ENCODE results near the gene TSPAN5. TPM values are rescaled to one million over a fixed set of nuclear protein-coding genes. Genes with fewer than 3 reads are reported as not detected.

The TSPAN5 gene
- polyA plus RNA-seq, 1 donor from 2014 or later, result 18.8 TPM

- no peaks in the 10 kb centered on the region for H3K36me3 ChIP-seq (ENCODE audit: insufficient read depth, low read length)
- no peak overlapping the region for H3K4me2 ChIP-seq (ENCODE audit: low read length)
- H3K27me3 ChIP-seq (ENCODE audit: insufficient read depth, low read depth, low read length), result no peaks in the 10 kb centered on the region
- no peaks in the 10 kb centered on the region for H3K79me2 ChIP-seq (replicated peaks; ENCODE audit: insufficient read depth, low read length)
- no peak overlapping the region for H3K27ac ChIP-seq (ENCODE audit: low read length)
- no peaks in the 10 kb centered on the region for H4K20me1 ChIP-seq (ENCODE audit: insufficient read depth)
- no peaks in the 10 kb centered on the region for H3F3A ChIP-seq (ENCODE audit: insufficient read depth, low read length, poor library complexity, severe bottlenecking)
- no peaks in the 10 kb centered on the region for H3K9me3 ChIP-seq (ENCODE audit: low read length)
- no peak overlapping the region for H3K4me3 ChIP-seq (ENCODE audit: low read length)
- H3K9me2 ChIP-seq (ENCODE audit: insufficient read depth, low read length), result no peaks in the 10 kb centered on the region
- no peak overlapping the region for H3K9ac ChIP-seq (ENCODE audit: low read length)
- no peak overlapping the region for H2AFZ ChIP-seq (ENCODE audit: low read depth, low read length)
- TF ChIP-seq MXI1 (conservative IDR thresholded peaks at IDR 0.05; ENCODE audit: poor library complexity, severe bottlenecking), result no peak
- TF ChIP-seq EZH2 (IDR thresholded peaks at IDR 0.05; ENCODE audit: borderline replicate concordance, insufficient read depth, low read length, poor library complexity, severe bottlenecking), result no peak
- no peak for TF ChIP-seq POLR2AphosphoS5 (IDR thresholded peaks at IDR 0.05)
- TF ChIP-seq, protein P1, sequence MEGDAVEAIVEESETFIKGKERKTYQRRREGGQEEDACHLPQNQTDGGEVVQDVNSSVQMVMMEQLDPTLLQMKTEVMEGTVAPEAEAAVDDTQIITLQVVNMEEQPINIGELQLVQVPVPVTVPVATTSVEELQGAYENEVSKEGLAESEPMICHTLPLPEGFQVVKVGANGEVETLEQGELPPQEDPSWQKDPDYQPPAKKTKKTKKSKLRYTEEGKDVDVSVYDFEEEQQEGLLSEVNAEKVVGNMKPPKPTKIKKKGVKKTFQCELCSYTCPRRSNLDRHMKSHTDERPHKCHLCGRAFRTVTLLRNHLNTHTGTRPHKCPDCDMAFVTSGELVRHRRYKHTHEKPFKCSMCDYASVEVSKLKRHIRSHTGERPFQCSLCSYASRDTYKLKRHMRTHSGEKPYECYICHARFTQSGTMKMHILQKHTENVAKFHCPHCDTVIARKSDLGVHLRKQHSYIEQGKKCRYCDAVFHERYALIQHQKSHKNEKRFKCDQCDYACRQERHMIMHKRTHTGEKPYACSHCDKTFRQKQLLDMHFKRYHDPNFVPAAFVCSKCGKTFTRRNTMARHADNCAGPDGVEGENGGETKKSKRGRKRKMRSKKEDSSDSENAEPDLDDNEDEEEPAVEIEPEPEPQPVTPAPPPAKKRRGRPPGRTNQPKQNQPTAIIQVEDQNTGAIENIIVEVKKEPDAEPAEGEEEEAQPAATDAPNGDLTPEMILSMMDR (IDR thresholded peaks at IDR 0.05; ENCODE audit: poor library complexity, severe bottlenecking), result no peak
- no peak for TF ChIP-seq SMC3 (conservative IDR thresholded peaks at IDR 0.05; ENCODE audit: poor library complexity)
- TF ChIP-seq EP300 (conservative IDR thresholded peaks at IDR 0.05; ENCODE audit: poor library complexity, severe bottlenecking), result no peak
- no peak for TF ChIP-seq RAD21 (conservative IDR thresholded peaks at IDR 0.05)
- TF ChIP-seq, protein P2, sequence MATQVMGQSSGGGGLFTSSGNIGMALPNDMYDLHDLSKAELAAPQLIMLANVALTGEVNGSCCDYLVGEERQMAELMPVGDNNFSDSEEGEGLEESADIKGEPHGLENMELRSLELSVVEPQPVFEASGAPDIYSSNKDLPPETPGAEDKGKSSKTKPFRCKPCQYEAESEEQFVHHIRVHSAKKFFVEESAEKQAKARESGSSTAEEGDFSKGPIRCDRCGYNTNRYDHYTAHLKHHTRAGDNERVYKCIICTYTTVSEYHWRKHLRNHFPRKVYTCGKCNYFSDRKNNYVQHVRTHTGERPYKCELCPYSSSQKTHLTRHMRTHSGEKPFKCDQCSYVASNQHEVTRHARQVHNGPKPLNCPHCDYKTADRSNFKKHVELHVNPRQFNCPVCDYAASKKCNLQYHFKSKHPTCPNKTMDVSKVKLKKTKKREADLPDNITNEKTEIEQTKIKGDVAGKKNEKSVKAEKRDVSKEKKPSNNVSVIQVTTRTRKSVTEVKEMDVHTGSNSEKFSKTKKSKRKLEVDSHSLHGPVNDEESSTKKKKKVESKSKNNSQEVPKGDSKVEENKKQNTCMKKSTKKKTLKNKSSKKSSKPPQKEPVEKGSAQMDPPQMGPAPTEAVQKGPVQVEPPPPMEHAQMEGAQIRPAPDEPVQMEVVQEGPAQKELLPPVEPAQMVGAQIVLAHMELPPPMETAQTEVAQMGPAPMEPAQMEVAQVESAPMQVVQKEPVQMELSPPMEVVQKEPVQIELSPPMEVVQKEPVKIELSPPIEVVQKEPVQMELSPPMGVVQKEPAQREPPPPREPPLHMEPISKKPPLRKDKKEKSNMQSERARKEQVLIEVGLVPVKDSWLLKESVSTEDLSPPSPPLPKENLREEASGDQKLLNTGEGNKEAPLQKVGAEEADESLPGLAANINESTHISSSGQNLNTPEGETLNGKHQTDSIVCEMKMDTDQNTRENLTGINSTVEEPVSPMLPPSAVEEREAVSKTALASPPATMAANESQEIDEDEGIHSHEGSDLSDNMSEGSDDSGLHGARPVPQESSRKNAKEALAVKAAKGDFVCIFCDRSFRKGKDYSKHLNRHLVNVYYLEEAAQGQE (IDR thresholded peaks at IDR 0.05; ENCODE audit: borderline replicate concordance), result no peak
These were observed 127.8 kb downstream of the TSPAN5 start for GRCh38 chr4:98530572-98530971.

GRCh38 chr4:98529970-98530569, 128.3 kb downstream of the TSPAN5 start:
- Histone ChIP-seq H3K79me2 (replicated peaks; ENCODE audit: insufficient read depth, low read length) (no peaks in the 10 kb centered on the region), H2AFZ (ENCODE audit: low read depth, low read length) (no peak overlapping the region), H3K9ac (ENCODE audit: low read length) (no peak overlapping the region), H3K4me3 (ENCODE audit: low read length) (no peak overlapping the region), H4K20me1 (ENCODE audit: insufficient read depth) (no peaks in the 10 kb centered on the region), H3K4me2 (ENCODE audit: low read length) (no peak overlapping the region), H3F3A (ENCODE audit: insufficient read depth, low read length, poor library complexity, severe bottlenecking) (no peaks in the 10 kb centered on the region), H3K36me3 (ENCODE audit: insufficient read depth, low read length) (no peaks in the 10 kb centered on the region), H3K27ac (ENCODE audit: low read length) (no peak overlapping the region), H3K27me3 (ENCODE audit: insufficient read depth, low read depth, low read length) (no peaks in the 10 kb centered on the region), H3K9me2 (ENCODE audit: insufficient read depth, low read length) (no peaks in the 10 kb centered on the region), H3K9me3 (ENCODE audit: low read length) (no peaks in the 10 kb centered on the region)
- TF ChIP-seq, protein P2 (IDR thresholded peaks at IDR 0.05; ENCODE audit: borderline replicate concordance), result no peak
- TF ChIP-seq SMC3 (conservative IDR thresholded peaks at IDR 0.05; ENCODE audit: poor library complexity), result no peak
- no peak for TF ChIP-seq POLR2AphosphoS5 (IDR thresholded peaks at IDR 0.05)
- no peak for TF ChIP-seq MXI1 (conservative IDR thresholded peaks at IDR 0.05; ENCODE audit: poor library complexity, severe bottlenecking)
- no peak for TF ChIP-seq EZH2 (IDR thresholded peaks at IDR 0.05; ENCODE audit: borderline replicate concordance, insufficient read depth, low read length, poor library complexity, severe bottlenecking)
- TF ChIP-seq TAF1 (IDR thresholded peaks at IDR 0.05; ENCODE audit: low read depth), result no peak
- no peak for TF ChIP-seq RAD21 (conservative IDR thresholded peaks at IDR 0.05)
- TF ChIP-seq EP300 (conservative IDR thresholded peaks at IDR 0.05; ENCODE audit: poor library complexity, severe bottlenecking), result no peak
- TF ChIP-seq, protein P1 (IDR thresholded peaks at IDR 0.05; ENCODE audit: poor library complexity, severe bottlenecking), result no peak

All from neural cell (in vitro differentiated cells).